Measurements from ENCODE around the gene LAMB4. TPM values are rescaled to one million over a fixed set of nuclear protein-coding genes. Genes with fewer than 3 reads are reported as not detected.

The LAMB4 gene
- total RNA-seq, 2 donors from 2014 or later, result 0.85 TPM; not detected in 1

- Histone ChIP-seq H3K9me3 (no peaks in the 10 kb centered on the region), H3K4me1 (replicated peaks) (no peaks in the 10 kb centered on the region), H3K27me3 (replicated peaks; ENCODE audit: insufficient read depth) (no peaks in the 10 kb centered on the region), H3K4me3 (no peak overlapping the region), H3K27ac (no peak overlapping the region), H3K36me3 (no peaks in the 10 kb centered on the region)
- intact Hi-C loops (cut with DNase I), result no loop called here
- no peak for DNase-seq (ENCODE audit: low spot score)
- TF ChIP-seq POLR2AphosphoS5 (IDR thresholded peaks at IDR 0.05), result no peak
- TF ChIP-seq, protein P1, sequence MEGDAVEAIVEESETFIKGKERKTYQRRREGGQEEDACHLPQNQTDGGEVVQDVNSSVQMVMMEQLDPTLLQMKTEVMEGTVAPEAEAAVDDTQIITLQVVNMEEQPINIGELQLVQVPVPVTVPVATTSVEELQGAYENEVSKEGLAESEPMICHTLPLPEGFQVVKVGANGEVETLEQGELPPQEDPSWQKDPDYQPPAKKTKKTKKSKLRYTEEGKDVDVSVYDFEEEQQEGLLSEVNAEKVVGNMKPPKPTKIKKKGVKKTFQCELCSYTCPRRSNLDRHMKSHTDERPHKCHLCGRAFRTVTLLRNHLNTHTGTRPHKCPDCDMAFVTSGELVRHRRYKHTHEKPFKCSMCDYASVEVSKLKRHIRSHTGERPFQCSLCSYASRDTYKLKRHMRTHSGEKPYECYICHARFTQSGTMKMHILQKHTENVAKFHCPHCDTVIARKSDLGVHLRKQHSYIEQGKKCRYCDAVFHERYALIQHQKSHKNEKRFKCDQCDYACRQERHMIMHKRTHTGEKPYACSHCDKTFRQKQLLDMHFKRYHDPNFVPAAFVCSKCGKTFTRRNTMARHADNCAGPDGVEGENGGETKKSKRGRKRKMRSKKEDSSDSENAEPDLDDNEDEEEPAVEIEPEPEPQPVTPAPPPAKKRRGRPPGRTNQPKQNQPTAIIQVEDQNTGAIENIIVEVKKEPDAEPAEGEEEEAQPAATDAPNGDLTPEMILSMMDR (IDR thresholded peaks at IDR 0.05), result no peak
- WGBS, result 75% methylated on average over 5 of the region's 5 CpGs
Observed at GRCh38 chr7:108063520-108063933, 66.6 kb downstream of the LAMB4 start.

DNA sequence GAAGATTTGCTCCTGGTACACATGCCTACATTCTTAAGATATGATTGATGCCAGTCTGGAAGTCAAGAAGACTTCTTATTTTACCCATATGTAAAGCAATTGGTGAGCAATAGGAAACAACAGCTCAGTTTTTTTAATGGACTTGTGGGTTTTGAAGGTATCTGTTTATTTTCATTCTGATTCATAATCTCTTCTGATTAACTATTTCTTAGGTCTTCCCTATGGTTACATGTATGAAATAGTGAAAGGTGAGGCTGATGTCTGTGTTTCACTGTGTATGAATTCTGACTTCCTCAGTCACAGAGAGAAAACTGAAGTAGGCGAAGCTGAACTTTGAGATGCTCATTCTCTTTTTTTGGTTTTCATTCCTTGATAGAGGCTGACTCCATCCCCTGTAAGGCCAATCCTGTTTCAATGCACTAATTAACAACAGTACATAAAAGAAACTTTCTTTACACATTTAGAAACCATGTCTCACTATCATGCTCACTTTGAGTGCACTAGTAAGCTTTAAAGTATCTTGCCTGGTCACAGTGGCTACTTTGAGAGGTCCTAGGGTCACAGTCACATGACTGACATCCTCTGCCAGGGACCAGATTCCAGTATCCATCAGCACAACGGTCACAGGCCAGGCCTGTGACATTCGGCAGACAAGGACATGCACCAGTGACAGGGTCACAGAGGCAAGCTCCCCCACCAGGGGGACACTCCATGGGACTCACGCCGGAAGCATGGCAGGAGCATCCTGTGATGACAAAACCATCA, 67.7 kb downstream of the LAMB4 start:
- Histone ChIP-seq H3K4me1 (replicated peaks) (no peaks in the 10 kb centered on the region), H3K27me3 (replicated peaks; ENCODE audit: insufficient read depth) (no peaks in the 10 kb centered on the region), H3K36me3 (no peaks in the 10 kb centered on the region), H3K9me3 (no peaks in the 10 kb centered on the region), H3K27ac (no peak overlapping the region), H3K4me3 (no peak overlapping the region)
- no peak for DNase-seq (ENCODE audit: low spot score)
- intact Hi-C loops (cut with DNase I), result no loop called here
- 92% methylated on average over 5 of the region's 5 CpGs for WGBS
- TF ChIP-seq, protein P1 (IDR thresholded peaks at IDR 0.05), result no peak
- TF ChIP-seq POLR2A (IDR thresholded peaks at IDR 0.05) (no peak), POLR2AphosphoS5 (IDR thresholded peaks at IDR 0.05) (no peak)

DNA sequence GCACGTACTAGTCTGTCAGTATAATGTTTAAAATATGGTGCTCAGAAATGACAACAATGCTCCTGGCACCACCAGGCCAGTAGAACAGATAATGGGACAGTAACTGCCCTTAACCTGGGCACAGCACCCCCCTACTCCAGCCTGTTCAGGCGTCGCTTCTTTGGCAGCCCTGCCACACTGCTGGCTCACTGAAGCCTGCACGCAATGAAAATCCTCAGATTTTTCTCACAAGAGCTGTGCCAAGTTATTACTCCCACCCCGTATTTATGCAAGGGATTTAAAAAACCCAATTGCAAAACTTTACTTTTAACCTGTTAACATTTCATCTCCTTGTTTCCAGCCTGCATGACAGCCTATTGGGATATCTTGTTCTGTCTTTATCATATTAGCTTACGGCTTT, 70.6 kb downstream of the LAMB4 start:
- WGBS, result 48% methylated on average over 6 of the region's 6 CpGs
- intact Hi-C loops (cut with DNase I), result no loop called here
- Histone ChIP-seq H3K27me3 (replicated peaks; ENCODE audit: insufficient read depth) (no peaks in the 10 kb centered on the region), H3K4me1 (replicated peaks) (no peaks in the 10 kb centered on the region), H3K9me3 (no peaks in the 10 kb centered on the region), H3K4me3 (no peak overlapping the region), H3K27ac (no peak overlapping the region), H3K36me3 (no peaks in the 10 kb centered on the region)
- TF ChIP-seq POLR2A (IDR thresholded peaks at IDR 0.05), result no peak
- TF ChIP-seq POLR2AphosphoS5 (IDR thresholded peaks at IDR 0.05), result no peak
- TF ChIP-seq, protein P1 (IDR thresholded peaks at IDR 0.05), result no peak
- DNase-seq (ENCODE audit: low spot score), result no peak

GRCh38 chr7:108057951-108058481, 72.1 kb downstream of the LAMB4 start:
- Histone ChIP-seq H3K27me3 (replicated peaks; ENCODE audit: insufficient read depth) (no peaks in the 10 kb centered on the region), H3K9me3 (no peaks in the 10 kb centered on the region), H3K4me3 (no peak overlapping the region), H3K36me3 (no peaks in the 10 kb centered on the region), H3K4me1 (replicated peaks) (no peaks in the 10 kb centered on the region), H3K27ac (no peak overlapping the region)
- TF ChIP-seq POLR2AphosphoS5 (IDR thresholded peaks at IDR 0.05) (no peak), POLR2A (IDR thresholded peaks at IDR 0.05) (no peak)
- TF ChIP-seq, protein P1 (IDR thresholded peaks at IDR 0.05), result no peak
- WGBS, result 81% methylated on average over 4 of the region's 4 CpGs
- no peak for DNase-seq (ENCODE audit: low spot score)
- intact Hi-C loops (cut with DNase I), result no loop called here

DNA sequence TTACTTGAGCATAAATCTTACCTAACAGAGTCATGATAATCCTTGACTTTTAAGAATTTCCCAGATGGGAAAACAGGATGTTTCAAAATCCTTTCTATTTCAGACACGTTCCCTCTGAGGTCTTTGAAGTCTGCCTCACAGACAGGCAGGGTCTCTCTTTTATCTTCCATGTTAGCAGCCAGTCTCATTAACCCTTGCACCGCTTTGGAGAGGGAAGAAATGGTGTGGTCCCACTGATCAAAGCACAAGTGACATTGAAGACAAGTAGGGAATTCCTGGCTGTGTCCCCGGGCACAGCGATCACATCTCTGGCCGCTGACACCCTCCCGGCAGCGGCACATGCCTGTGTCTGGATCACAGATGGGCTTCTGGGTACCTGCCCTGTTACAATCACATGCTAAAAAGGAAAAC, 74.5 kb downstream of the LAMB4 start:
- 37% methylated on average over 7 of the region's 7 CpGs for WGBS
- Histone ChIP-seq H3K4me3 (no peak overlapping the region), H3K36me3 (no peaks in the 10 kb centered on the region), H3K9me3 (no peaks in the 10 kb centered on the region), H3K4me1 (replicated peaks) (no peaks in the 10 kb centered on the region), H3K27me3 (replicated peaks; ENCODE audit: insufficient read depth) (no peaks in the 10 kb centered on the region), H3K27ac (no peak overlapping the region)
- TF ChIP-seq, protein P1 (IDR thresholded peaks at IDR 0.05), result no peak
- TF ChIP-seq POLR2A (IDR thresholded peaks at IDR 0.05) (no peak), POLR2AphosphoS5 (IDR thresholded peaks at IDR 0.05) (no peak)
- intact Hi-C loops (cut with DNase I), result no loop called here
- no peak for DNase-seq (ENCODE audit: low spot score)

Measured in prostate gland (tissue), 2 donors.